GM23248 (cell line): ENCODE data around the gene ATP1A3.

Experiments used
- EZH2 ChIP-seq: fragments of 200-600 bp; sonication (generic); IDR thresholded peaks from 2 replicates; pipeline ENCODE4 v1.6.1; 2018; ENCODE audit warnings: antibody characterized with exemption, mild to moderate bottlenecking; ENCODE audit not compliant: insufficient read depth, poor library complexity, severe bottlenecking
- EZH2phosphoT487 ChIP-seq: fragments of 200-600 bp; sonication (generic); IDR thresholded peaks from 2 replicates; pipeline ENCODE4 v1.6.1; 2018; ENCODE audit warnings: antibody characterized with exemption, moderate library complexity, mild to moderate bottlenecking, low read depth; ENCODE audit not compliant: insufficient read depth

DNA sequence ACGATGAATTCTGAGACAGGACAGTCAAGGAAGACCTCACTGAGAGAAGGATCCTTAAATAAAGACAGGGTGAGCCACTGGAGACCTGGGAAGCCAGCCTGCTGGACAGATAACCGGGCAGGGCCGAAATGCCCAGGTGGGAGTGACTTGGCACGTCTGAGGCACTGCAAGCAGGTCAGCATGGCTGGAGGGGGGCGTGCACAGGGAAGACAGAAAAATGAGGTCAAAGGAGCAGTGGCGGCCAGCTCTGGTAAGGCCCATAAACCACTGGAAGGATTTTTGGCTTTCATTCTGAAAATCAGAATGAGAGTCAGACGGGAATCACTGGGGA, 5.8 kb upstream of the ATP1A3 start:
- TF ChIP-seq EZH2phosphoT487 (no peak), EZH2 (no peak)
